Measurements from ENCODE around the gene ABCD1. TPM values are rescaled to one million over a fixed set of nuclear protein-coding genes. Genes with fewer than 3 reads are reported as not detected.
A peak's percentile ranks its signal among the peaks of the same experiment; 100 is the strongest.
"Not testable (repeated sequence)": the region's sequence is repeated elsewhere in the genome, so short reads cannot be mapped to it uniquely, and the experiment has no call there.

ABCD1 gene
- total RNA-seq, 1 donor from 2014 or later = 10.4 TPM

GRCh38 chrX:153723351-153724251, 1.1 kb upstream of the ABCD1 start:
- H3K9ac ChIP-seq (ENCODE audit: low read depth in 1 of 3, low read length in 3 of 3) = peak overlapping the region; percentile 69 to 83 (median 80)
- H3K4me1 ChIP-seq (ENCODE audit: control insufficient read depth in 3 of 3, insufficient read depth in 3 of 3, low read length in 3 of 3) = peaks cover 41 to 53% (median 49%) of the 10 kb centered on the region in 3 donors
- H3K4me3 ChIP-seq (ENCODE audit: low read length in 3 of 3) = peak overlapping the region; percentile 62 to 69 (median 67)
- no peaks in the 10 kb centered on the region for H3K27me3 ChIP-seq (ENCODE audit: control insufficient read depth in 3 of 3, insufficient read depth in 3 of 3, low read length in 3 of 3)
- peak overlapping the region; percentile 92 for H3K27ac ChIP-seq (ENCODE audit: low read depth, low read length)
- no peaks in the 10 kb centered on the region for H3K9me3 ChIP-seq (ENCODE audit: control insufficient read depth in 3 of 3, low read length in 3 of 3)
- H3K36me3 ChIP-seq (ENCODE audit: control insufficient read depth in 3 of 3, insufficient read depth in 3 of 3, low read length in 3 of 3) = peaks cover 14 to 22% (median 15%) of the 10 kb centered on the region in 3 donors

DNA sequence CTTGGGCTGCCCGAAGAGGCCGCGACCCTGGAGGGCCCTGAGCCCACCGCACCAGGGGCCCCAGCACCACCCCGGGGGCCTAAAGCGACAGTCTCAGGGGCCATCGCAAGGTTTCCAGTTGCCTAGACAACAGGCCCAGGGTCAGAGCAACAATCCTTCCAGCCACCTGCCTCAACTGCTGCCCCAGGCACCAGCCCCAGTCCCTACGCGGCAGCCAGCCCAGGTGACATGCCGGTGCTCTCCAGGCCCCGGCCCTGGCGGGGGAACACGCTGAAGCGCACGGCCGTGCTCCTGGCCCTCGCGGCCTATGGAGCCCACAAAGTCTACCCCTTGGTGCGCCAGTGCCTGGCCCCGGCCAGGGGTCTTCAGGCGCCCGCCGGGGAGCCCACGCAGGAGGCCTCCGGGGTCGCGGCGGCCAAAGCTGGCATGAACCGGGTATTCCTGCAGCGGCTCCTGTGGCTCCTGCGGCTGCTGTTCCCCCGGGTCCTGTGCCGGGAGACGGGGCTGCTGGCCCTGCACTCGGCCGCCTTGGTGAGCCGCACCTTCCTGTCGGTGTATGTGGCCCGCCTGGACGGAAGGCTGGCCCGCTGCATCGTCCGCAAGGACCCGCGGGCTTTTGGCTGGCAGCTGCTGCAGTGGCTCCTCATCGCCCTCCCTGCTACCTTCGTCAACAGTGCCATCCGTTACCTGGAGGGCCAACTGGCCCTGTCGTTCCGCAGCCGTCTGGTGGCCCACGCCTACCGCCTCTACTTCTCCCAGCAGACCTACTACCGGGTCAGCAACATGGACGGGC, 579 bp downstream of the ABCD1 start:
- no peaks in the 10 kb centered on the region for H3K9me3 ChIP-seq (ENCODE audit: control insufficient read depth in 3 of 3, low read length in 3 of 3)
- no peaks in the 10 kb centered on the region for H3K27me3 ChIP-seq (ENCODE audit: control insufficient read depth in 3 of 3, insufficient read depth in 3 of 3, low read length in 3 of 3)
- peak overlapping the region; percentile 92 for H3K27ac ChIP-seq (ENCODE audit: low read depth, low read length)
- peak overlapping the region; percentile 74 to 86 (median 75) for H3K9ac ChIP-seq (ENCODE audit: low read depth in 1 of 3, low read length in 3 of 3)
- H3K4me3 ChIP-seq (ENCODE audit: low read length in 3 of 3) = peak overlapping the region; percentile 59 to 75 (median 65)
- peaks cover 45 to 55% (median 53%) of the 10 kb centered on the region in 3 donors for H3K4me1 ChIP-seq (ENCODE audit: control insufficient read depth in 3 of 3, insufficient read depth in 3 of 3, low read length in 3 of 3)
- peaks cover 7 to 8% (median 8%) of the 10 kb centered on the region in 3 donors for H3K36me3 ChIP-seq (ENCODE audit: control insufficient read depth in 3 of 3, insufficient read depth in 3 of 3, low read length in 3 of 3)

- Histone ChIP-seq H3K9me3 (ENCODE audit: control insufficient read depth in 3 of 3, low read length in 3 of 3) (no peaks in the 10 kb centered on the region), H3K36me3 (ENCODE audit: control insufficient read depth in 3 of 3, insufficient read depth in 3 of 3, low read length in 3 of 3) (peaks cover 4% of the 10 kb centered on the region in 3 donors), H3K9ac (ENCODE audit: low read depth in 1 of 3, low read length in 3 of 3) (peak overlapping the region; percentile 62 to 86 (median 74)), H3K4me3 (ENCODE audit: low read length in 3 of 3) (peak overlapping the region in 2 of 3 donors; percentile 65 to 75), H3K27ac (ENCODE audit: low read depth, low read length) (peak overlapping the region; percentile 92), H3K27me3 (ENCODE audit: control insufficient read depth in 3 of 3, insufficient read depth in 3 of 3, low read length in 3 of 3) (no peaks in the 10 kb centered on the region), H3K4me1 (ENCODE audit: control insufficient read depth in 3 of 3, insufficient read depth in 3 of 3, low read length in 3 of 3) (peaks cover 45 to 55% (median 53%) of the 10 kb centered on the region in 3 donors)
These were observed 1.2 kb downstream of the ABCD1 start for GRCh38 chrX:153725832-153726285.

- Histone ChIP-seq H3K4me1 (ENCODE audit: control insufficient read depth in 3 of 3, insufficient read depth in 3 of 3, low read length in 3 of 3) (peaks cover 45 to 55% (median 53%) of the 10 kb centered on the region in 3 donors), H3K27ac (ENCODE audit: low read depth, low read length) (peak overlapping the region; percentile 92), H3K36me3 (ENCODE audit: control insufficient read depth in 3 of 3, insufficient read depth in 3 of 3, low read length in 3 of 3) (peaks cover 2 to 4% (median 4%) of the 10 kb centered on the region in 3 donors), H3K4me3 (ENCODE audit: low read length in 3 of 3) (peak overlapping the region; percentile 43 to 65 (median 56)), H3K27me3 (ENCODE audit: control insufficient read depth in 3 of 3, insufficient read depth in 3 of 3, low read length in 3 of 3) (no peaks in the 10 kb centered on the region), H3K9ac (ENCODE audit: low read depth in 1 of 3, low read length in 3 of 3) (peak overlapping the region; percentile 62 to 86 (median 70)), H3K9me3 (ENCODE audit: control insufficient read depth in 3 of 3, low read length in 3 of 3) (no peaks in the 10 kb centered on the region)
These were observed 1.8 kb downstream of the ABCD1 start for GRCh38 chrX:153726286-153727122.

DNA sequence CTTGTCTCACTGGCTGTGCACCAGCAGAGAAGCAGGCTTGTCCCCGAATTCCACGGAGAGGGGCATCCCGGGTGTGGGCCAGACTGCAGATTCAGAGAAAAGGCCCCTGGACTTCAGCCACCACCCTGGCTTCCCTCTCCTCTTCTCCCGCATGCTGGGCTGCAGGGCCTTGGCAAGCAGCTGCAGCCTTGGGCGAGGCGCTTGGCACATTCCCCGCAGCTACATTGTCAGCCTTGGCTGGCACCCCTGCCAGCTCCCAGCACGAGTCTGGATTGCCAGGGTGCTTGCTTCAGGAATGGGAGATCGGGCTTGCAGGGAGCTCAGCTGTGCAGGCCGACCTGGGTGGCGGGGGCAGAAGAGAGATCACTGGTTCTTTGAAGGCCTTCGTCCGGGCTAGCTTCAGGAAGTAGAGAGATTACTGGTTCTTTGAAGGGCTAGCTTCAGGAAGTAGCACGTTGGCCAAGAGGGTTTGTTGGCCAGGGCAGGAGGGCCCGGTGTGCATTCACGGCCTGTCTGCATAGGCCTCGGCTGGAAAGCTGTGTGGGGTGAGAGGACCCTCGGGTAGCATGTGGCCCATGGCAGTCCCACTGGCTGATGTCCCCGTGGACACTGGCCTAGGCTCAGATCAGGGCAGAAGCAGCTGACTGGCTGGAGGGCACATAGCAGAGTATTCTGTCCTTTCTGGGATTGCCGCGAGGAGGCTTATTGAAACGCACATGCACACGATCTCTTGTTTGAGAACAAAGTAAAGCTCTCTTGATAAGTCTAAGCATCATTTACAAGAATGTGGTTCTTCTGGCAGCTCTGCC, 2.7 kb downstream of the ABCD1 start:
- H3K27me3 ChIP-seq (ENCODE audit: control insufficient read depth in 3 of 3, insufficient read depth in 3 of 3, low read length in 3 of 3) = no peaks in the 10 kb centered on the region
- H3K36me3 ChIP-seq (ENCODE audit: control insufficient read depth in 3 of 3, insufficient read depth in 3 of 3, low read length in 3 of 3) = peaks cover 4 to 6% (median 5%) of the 10 kb centered on the region in 3 donors
- peak overlapping the region; percentile 62 to 86 (median 70) for H3K9ac ChIP-seq (ENCODE audit: low read depth in 1 of 3, low read length in 3 of 3)
- peak overlapping the region; percentile 92 for H3K27ac ChIP-seq (ENCODE audit: low read depth, low read length)
- no peaks in the 10 kb centered on the region for H3K9me3 ChIP-seq (ENCODE audit: control insufficient read depth in 3 of 3, low read length in 3 of 3)
- peaks cover 45 to 55% (median 51%) of the 10 kb centered on the region in 3 donors for H3K4me1 ChIP-seq (ENCODE audit: control insufficient read depth in 3 of 3, insufficient read depth in 3 of 3, low read length in 3 of 3)
- H3K4me3 ChIP-seq (ENCODE audit: low read length in 3 of 3) = peak overlapping the region; percentile 43 to 65 (median 61)

GRCh38 chrX:153728095-153728494, 3.4 kb downstream of the ABCD1 start:
- no peaks in the 10 kb centered on the region for H3K9me3 ChIP-seq (ENCODE audit: control insufficient read depth in 3 of 3, low read length in 3 of 3)
- no peaks in the 10 kb centered on the region for H3K27me3 ChIP-seq (ENCODE audit: control insufficient read depth in 3 of 3, insufficient read depth in 3 of 3, low read length in 3 of 3)
- peak overlapping the region; percentile 92 for H3K27ac ChIP-seq (ENCODE audit: low read depth, low read length)
- peak overlapping the region in 1 of 3 donors; percentile 65 for H3K4me3 ChIP-seq (ENCODE audit: low read length in 3 of 3)
- H3K36me3 ChIP-seq (ENCODE audit: control insufficient read depth in 3 of 3, insufficient read depth in 3 of 3, low read length in 3 of 3) = peaks cover 4 to 5% (median 4%) of the 10 kb centered on the region in 3 donors
- H3K4me1 ChIP-seq (ENCODE audit: control insufficient read depth in 3 of 3, insufficient read depth in 3 of 3, low read length in 3 of 3) = peaks cover 39 to 49% (median 45%) of the 10 kb centered on the region in 3 donors
- H3K9ac ChIP-seq (ENCODE audit: low read depth in 1 of 3, low read length in 3 of 3) = peak overlapping the region in 2 of 3 donors; percentile 46 to 86

- no peak overlapping the region for H3K9ac ChIP-seq (ENCODE audit: low read depth in 1 of 3, low read length in 3 of 3)
- H3K36me3 ChIP-seq (ENCODE audit: control insufficient read depth in 3 of 3, insufficient read depth in 3 of 3, low read length in 3 of 3) = peaks cover 4 to 5% (median 4%) of the 10 kb centered on the region in 3 donors
- peaks cover 36 to 46% (median 40%) of the 10 kb centered on the region in 3 donors for H3K4me1 ChIP-seq (ENCODE audit: control insufficient read depth in 3 of 3, insufficient read depth in 3 of 3, low read length in 3 of 3)
- no peak overlapping the region for H3K4me3 ChIP-seq (ENCODE audit: low read length in 3 of 3)
- no peaks in the 10 kb centered on the region for H3K27me3 ChIP-seq (ENCODE audit: control insufficient read depth in 3 of 3, insufficient read depth in 3 of 3, low read length in 3 of 3)
- no peaks in the 10 kb centered on the region for H3K9me3 ChIP-seq (ENCODE audit: control insufficient read depth in 3 of 3, low read length in 3 of 3)
- no peak overlapping the region for H3K27ac ChIP-seq (ENCODE audit: low read depth, low read length)
These were observed 4.4 kb downstream of the ABCD1 start for GRCh38 chrX:153728951-153729631.

DNA sequence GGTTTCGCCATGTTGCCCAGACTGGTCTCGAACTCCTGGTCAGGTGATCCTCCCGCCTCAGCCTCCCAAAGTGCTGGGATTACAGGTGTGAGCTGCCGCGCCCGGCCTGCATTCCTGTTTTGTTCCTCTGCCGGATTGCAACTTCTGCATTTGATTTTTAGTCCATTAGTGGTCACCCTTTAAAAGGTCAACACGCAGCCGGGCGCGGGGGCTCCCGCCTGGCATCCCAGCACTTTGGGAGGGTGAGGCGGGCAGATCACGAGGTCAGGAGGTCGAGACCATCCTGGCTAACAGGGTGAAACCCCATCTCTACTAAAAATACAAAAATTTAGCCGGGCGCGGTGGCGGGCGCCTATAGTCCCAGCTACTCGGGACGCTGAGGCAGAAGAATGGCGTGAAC, 5.5 kb downstream of the ABCD1 start:
- H3K4me3 ChIP-seq (ENCODE audit: low read length in 3 of 3); H3K9me3 ChIP-seq (ENCODE audit: control insufficient read depth in 3 of 3, low read length in 3 of 3); H3K36me3 ChIP-seq (ENCODE audit: control insufficient read depth in 3 of 3, insufficient read depth in 3 of 3, low read length in 3 of 3); H3K9ac ChIP-seq (ENCODE audit: low read depth in 1 of 3, low read length in 3 of 3); H3K27me3 ChIP-seq (ENCODE audit: control insufficient read depth in 3 of 3, insufficient read depth in 3 of 3, low read length in 3 of 3); H3K27ac ChIP-seq (ENCODE audit: low read depth, low read length): not testable (repeated sequence)
- peaks cover 33 to 42% (median 37%) of the 10 kb centered on the region in 3 donors for H3K4me1 ChIP-seq (ENCODE audit: control insufficient read depth in 3 of 3, insufficient read depth in 3 of 3, low read length in 3 of 3)
